ENCODE measurements around the gene PARL.
A peak's percentile ranks its signal among the peaks of the same experiment; 100 is the strongest.

The PARL gene

DNA sequence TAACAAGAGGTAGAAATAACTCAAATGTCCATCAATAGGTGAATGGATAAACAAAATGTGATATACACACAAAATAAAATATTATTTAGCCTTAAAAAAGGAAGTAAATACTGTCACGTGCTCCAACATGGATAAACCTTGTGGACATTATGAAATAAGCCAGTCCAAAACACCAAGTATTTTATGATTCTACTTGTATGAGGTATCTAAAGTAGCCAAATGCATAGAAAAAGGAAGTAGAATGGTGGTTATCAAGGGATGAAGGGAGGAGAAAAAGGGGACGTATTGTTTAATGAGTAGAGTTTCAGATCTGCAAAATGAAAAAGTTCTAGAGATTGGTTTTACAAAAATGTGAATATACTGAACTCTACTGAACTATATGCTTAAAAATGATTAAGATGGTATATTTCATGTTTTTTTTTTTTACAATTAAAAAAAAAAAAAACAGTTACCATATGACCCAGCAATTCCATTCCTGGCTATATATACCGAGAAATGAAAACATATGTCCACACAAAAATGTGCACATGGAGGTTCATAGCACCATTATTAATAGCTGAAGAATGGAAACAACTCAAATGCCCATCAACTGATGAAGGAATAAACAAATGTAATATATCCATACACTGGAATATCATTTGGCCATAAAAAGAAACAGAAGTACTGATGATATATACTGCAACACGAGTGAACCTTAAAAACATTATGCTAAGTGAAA, 30.2 kb downstream of the PARL start:
- no peak for DNase-seq (ENCODE audit: low read depth in 4 of 4, low spot score in 1 of 4)

DNA sequence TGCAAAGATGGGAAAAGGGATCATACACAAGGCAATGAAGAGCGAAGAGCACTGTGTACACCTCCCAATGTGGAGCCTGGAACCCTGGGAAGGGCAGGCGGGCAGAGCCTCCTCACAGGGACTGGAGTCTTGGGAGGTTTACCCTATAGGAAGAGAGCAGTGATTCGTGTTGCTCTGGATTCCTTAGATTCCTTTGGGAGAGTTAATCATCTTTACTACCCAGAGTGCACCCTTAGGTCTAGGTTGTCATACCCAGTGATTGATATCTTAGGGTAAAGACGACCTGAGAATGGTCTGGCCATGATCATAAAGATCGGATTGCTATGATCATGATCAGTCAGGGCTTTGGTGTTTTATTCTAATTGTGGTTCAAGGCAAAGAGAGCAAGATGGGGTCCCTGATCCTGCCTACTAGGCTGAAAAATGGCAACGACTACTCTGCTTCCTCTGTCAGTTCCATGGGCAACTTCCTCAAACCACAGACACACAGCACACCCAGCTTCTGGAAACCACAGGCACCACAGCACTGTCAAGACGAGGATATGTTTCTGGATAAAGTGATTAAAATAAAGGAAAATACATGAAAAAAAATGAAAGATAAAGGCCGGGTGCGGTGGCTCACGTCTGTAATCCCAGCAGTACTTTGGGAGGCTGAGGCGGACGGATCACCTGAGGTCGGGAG, 38.9 kb downstream of the PARL start:
- no peak for DNase-seq (ENCODE audit: low read depth in 4 of 4, low spot score in 1 of 4)

DNA sequence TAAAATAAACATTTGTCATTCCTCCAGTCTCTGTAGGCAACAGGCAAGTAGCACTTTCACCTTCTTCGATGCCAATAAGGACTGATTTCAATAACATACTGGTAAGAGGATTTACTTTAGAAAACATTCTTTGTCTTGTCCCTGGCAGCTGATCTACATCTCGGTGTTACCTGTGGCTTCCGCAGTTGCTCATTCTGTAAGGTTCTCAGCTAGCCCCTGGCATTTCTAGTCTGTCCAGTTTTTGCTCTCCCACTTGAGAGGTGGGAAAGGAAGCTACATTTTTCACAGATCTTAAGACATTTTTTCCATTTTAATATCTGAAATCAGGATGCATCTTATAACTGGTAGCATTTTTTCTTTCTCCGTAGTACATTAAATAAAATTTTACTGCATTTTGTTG, 39.6 kb downstream of the PARL start:
- no peak for DNase-seq (ENCODE audit: low read depth in 4 of 4, low spot score in 1 of 4)

- no peak for DNase-seq (ENCODE audit: low read depth in 4 of 4, low spot score in 1 of 4)
Measured at GRCh38 chr3:183844606-183845005, 40.1 kb downstream of the PARL start.

DNA sequence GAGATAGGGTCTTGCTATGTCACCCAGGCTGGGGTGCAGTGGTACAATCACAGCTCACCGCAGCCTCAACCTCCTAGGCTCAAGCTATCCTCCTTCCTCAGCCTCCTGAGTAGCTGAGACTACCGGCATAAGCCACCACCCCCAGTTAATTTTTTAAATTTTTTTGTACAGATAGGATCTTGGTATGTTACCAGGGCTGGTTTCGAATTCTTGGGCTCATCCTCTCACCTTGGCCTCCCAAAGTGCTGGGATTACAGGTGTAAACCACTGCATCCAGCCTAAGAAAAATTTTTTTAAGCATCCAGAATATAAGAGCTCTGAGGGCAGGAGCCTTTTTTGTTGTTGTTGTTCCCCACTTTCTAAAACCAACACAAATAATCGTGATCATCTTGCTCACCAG, 44.9 kb downstream of the PARL start:
- no peak for DNase-seq (ENCODE audit: low read depth in 4 of 4, low spot score in 1 of 4)

DNA sequence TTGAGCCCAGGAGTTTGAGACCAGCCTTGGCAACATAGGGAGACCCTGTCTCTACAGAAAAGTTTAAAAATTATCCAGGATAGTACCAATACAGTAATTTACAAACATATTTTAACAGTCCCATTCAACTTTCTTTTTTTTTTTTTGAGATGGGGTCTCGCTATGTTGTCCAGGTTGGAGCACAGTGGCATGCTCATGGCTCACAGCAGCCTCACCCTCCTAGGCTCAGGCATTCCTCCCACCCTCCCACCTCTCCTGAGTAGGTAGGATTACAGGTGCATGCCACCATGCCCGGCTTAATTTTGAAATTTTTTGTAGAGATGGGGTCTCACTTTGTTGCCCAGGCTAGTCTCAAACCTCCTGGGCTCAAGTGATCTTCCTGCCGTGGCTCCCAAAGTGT, 46.8 kb downstream of the PARL start:
- no peak for DNase-seq (ENCODE audit: low read depth in 4 of 4, low spot score in 1 of 4)

DNA sequence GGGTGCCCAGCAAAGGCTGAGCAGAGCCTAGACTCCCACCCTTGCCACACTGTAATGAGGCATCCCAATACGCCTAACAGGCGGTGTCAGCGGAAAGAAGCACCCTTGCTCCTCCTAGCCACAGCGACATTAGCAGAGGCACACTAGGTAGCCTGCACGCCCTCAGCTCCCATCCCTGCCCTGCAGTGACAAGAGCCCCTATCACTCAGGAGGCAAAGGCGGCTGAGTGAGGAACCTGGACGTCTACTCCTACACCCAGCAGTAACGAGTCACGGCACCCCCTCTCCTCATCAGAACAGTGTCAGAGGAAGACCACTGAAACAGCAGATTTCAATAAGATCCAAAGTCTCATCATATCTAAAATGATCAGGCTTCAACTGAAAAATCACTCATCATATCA, 47.3 kb downstream of the PARL start:
- DNase-seq (ENCODE audit: low read depth in 4 of 4, low spot score in 1 of 4), result no peak

DNA sequence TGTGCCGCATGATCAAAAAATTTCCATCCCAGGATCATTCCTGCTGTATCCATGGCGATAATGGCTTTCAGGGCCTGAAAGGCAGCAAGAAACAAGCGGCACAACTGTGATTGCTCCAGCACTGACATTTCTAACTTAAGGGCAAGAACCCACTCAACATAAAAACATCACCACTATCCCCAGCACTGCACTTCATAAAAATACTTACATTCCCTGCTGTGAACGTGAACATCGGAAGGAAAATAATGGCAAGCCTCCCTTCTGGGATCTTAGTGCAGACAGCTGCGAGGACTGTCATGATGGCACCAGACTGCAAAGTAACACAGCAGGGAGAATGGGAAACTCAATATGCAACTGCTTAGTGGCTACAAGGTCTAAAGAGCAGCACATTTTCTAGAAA, 51.2 kb downstream of the PARL start:
- no peak for DNase-seq (ENCODE audit: low read depth in 4 of 4, low spot score in 1 of 4)

GRCh38 chr3:183830187-183830586, 54.5 kb downstream of the PARL start:
- DNase-seq (ENCODE audit: low read depth in 4 of 4, low spot score in 1 of 4), result no peak

DNA sequence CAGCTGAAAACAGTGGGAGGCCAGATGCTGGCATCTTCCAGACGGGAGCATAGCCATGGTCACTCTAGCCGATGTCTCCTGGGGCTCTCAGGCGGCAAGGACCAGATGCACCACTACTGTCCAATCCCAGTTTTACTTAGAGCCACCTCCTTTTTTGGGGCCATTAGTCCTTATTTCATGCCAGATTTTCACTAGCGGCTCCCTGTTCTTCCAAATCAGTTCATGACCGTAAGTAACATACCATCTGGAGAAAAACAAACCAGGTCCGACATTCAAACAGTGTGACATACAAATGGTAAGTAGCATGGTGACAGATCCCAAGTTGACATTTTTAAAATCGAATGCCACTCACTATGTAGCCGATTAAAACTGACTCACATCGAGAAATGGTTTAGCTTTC, 55.2 kb downstream of the PARL start:
- no peak for DNase-seq (ENCODE audit: low read depth in 4 of 4, low spot score in 1 of 4)

DNA sequence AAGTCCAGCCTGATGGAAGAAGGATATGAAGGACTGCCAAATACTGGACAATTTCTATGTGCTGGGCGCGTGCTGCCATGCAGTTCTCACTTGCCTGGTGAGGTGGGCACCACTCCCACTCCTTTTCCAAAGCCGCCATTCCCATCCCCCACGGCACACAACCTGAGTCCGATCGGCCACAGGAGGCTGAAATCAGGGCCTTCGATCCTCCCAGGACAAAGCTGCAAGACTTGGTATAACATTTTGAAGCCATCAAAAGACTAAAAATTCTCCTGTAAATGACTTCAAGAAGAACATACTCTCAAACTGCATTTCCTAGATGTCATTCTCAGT, 56.2 kb downstream of the PARL start:
- DNase-seq (ENCODE audit: low read depth in 4 of 4, low spot score in 1 of 4), result no peak

- DNase-seq (ENCODE audit: low read depth in 4 of 4, low spot score in 1 of 4), result no peak
Measured at GRCh38 chr3:183827809-183828537, 56.7 kb downstream of the PARL start.

- DNase-seq (ENCODE audit: low read depth in 4 of 4, low spot score in 1 of 4), result no peak
Measured at GRCh38 chr3:183826448-183827250, 58.0 kb downstream of the PARL start.

DNA sequence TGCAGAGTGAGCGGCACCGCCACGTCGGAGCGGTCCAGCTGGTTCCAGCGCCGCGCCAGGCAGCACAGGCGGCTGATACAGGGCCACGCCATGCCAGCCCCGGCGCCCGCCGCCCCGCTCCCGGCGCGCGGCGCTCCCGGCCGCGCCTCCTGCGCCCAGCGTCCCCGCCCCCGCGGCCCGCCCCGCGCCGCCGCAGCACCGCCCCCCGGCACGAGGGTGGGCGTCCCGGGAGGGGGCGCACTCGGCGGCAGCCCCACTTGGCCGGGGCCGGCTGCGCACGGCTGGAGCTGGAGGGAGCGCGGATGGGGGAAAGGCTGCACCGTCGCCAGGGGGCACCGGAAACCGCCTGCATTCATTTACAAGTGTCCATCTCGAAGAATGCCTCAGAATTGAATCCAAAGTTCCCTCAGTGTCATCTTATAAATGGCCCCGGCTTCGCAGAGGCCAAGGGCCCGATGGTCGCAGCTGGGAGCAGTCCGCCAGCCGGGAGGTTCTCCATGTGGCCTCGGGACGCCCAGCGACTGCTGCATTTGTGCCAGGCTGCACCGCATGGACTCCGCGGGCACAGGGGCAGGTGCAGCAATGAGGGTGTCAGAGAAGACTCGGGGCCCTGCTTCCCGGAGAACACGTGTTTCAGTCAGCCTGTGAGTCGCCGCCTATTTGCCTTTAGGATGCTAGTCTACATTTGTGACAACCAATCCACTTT, 59.1 kb downstream of the PARL start, which contains the start of gene MAP6D1:
TSS of gene MAP6D1 (minus strand) at position 122 of the 706 bp plus-strand sequence. CDS start at position 92, 30 bp downstream.
- DNase-seq (ENCODE audit: low read depth in 4 of 4, low spot score in 1 of 4), result peak in 2 of 4 experiments; percentile 10 to 32

GRCh38 chr3:183824761-183825455, 59.8 kb downstream of the PARL start:
- no peak for DNase-seq (ENCODE audit: low read depth in 4 of 4, low spot score in 1 of 4)

DNA sequence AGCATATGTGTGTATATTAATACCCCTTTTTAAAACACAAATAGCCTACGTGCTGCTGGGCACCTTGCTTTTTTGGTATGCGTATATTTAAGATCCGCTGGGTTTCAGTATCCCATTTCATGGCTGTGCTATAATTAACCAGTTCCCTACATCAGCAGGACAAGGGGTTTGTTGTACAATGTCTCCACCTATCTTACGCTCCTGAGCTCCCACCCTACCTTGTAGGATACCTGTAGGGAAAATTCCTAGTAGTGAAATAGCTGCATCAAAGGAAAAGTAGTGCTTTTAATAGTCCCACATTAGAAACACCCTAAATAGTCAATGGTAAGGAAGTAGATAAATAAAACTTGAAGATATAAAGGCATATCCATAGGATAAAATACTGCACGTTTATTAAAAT, 60.7 kb downstream of the PARL start:
- no peak for DNase-seq (ENCODE audit: low read depth in 4 of 4, low spot score in 1 of 4)

- no peak for DNase-seq (ENCODE audit: low read depth in 4 of 4, low spot score in 1 of 4)
Measured at GRCh38 chr3:183822631-183823030, 62.0 kb downstream of the PARL start.

DNA sequence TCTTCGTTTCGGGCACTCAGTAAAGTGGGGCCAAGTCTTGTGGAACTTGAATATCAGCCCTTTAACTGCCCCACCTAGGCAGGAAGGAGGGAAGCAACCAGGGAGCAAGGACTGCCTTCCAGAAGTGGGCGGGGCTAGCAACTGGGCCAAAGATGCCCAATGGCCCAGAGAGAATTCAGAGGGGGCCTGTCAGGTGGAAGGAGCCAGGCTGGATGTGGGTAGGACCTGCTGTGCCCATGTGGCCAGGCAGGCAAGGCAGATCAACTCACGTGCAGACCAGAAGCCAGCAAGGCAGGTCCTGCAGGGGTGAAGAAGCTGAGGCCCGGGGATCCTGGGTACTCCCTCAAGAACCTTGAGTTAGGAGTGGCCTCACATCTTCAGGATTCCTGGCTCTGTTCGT, 64.8 kb downstream of the PARL start:
- DNase-seq (ENCODE audit: low read depth in 4 of 4, low spot score in 1 of 4), result no peak

- no peak for DNase-seq (ENCODE audit: low read depth in 4 of 4, low spot score in 1 of 4)
Measured at GRCh38 chr3:183818706-183819624, 65.7 kb downstream of the PARL start.

All from stimulated activated CD4-positive, alpha-beta T cell treated with anti-CD3 and anti-CD28 coated beads, Interleukin-1b, Interleukin-23, amount 100 ng/mL, for 24 hours (primary cell).